B cell (primary cell): ENCODE results near the gene MALRD1.

Experiments
- EZH2 ChIP-seq: IDR thresholded peaks from 2 replicates; pipeline ENCODE4 v1.6.1; 2012; ENCODE audit warnings: borderline replicate concordance, low read depth, mild to moderate bottlenecking, moderate library complexity, low read length; ENCODE audit not compliant: insufficient read depth, poor library complexity, severe bottlenecking
- TF ChIP-seq, protein P1 (sequence below): fragments of 200-600 bp; IDR thresholded peaks from one replicate; pipeline ENCODE4 v1.8.0; 2022; ENCODE audit warnings: antibody characterized with exemption, mild to moderate bottlenecking

DNA sequence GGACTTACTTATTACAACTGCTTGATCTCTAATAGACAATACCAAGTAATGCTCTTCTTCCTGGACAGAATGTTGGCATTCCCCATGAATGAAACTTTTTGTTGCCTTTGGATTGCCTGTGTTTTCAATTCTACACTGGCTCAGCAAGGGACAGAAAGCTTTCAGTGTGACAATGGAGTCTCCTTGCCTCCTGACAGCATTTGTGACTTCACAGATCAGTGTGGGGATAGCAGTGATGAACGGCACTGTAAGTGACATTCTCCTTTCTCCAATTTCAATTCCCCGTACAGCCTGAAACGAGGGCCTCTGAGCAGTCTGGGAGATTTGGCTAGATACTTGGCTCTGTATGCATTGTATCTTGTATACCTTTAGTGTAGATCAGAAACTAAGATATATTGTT, 290 bp downstream of the MALRD1 start:
- TF ChIP-seq, protein P1, sequence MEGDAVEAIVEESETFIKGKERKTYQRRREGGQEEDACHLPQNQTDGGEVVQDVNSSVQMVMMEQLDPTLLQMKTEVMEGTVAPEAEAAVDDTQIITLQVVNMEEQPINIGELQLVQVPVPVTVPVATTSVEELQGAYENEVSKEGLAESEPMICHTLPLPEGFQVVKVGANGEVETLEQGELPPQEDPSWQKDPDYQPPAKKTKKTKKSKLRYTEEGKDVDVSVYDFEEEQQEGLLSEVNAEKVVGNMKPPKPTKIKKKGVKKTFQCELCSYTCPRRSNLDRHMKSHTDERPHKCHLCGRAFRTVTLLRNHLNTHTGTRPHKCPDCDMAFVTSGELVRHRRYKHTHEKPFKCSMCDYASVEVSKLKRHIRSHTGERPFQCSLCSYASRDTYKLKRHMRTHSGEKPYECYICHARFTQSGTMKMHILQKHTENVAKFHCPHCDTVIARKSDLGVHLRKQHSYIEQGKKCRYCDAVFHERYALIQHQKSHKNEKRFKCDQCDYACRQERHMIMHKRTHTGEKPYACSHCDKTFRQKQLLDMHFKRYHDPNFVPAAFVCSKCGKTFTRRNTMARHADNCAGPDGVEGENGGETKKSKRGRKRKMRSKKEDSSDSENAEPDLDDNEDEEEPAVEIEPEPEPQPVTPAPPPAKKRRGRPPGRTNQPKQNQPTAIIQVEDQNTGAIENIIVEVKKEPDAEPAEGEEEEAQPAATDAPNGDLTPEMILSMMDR, result no peak
- no peak for TF ChIP-seq EZH2
